WTC11 (cell line): Measurements from ENCODE around the gene EXOSC6. TPM values are rescaled to one million over a fixed set of nuclear protein-coding genes. Genes with fewer than 3 reads are reported as not detected.

Source experiments
- ATAC-seq: fragments of 200-7000 bp; cut with Tn5 transposase; 2 replicates; pipeline ENCODE4 v1.10.0; 2021; ENCODE audit warnings: mild to moderate bottlenecking, moderate library complexity
- CTCF ChIA-PET: fragments of 300-600 bp; sonication (Branson Sonifier 250); formaldehyde crosslinking; loops from one replicate; lab custom pipeline; 2021; ENCODE audit warnings: antibody characterized with exemption; lab: Charles Lee
- POLR2A ChIA-PET: fragments of 350-600 bp; sonication (Branson Sonifier 250); formaldehyde crosslinking; loops from one replicate; lab custom pipeline; 2021; ENCODE audit warnings: antibody characterized with exemption; lab: Charles Lee
- DNase-seq: peaks from one replicate; pipeline ENCODE4 v3.0.0; 2021; ENCODE audit warnings: low spot score
- H3K27ac Mint-ChIP-seq: 2 replicates; pipeline ENCODE4 v1.8.0; 2021; ENCODE audit warnings: mixed read lengths
- H3K27me3 Mint-ChIP-seq: 2 replicates; pipeline ENCODE4 v1.8.0; 2021; ENCODE audit warnings: low read depth, mild to moderate bottlenecking, moderate library complexity, mixed read lengths
- H3K36me3 Mint-ChIP-seq: 2 replicates; pipeline ENCODE4 v1.8.0; 2021; ENCODE audit warnings: mixed read lengths
- H3K4me1 Mint-ChIP-seq: 2 replicates; pipeline ENCODE4 v1.8.0; 2022; ENCODE audit warnings: mixed read lengths
- H3K4me3 Mint-ChIP-seq: 2 replicates; pipeline ENCODE4 v1.8.0; 2021; ENCODE audit warnings: mild to moderate bottlenecking, moderate library complexity, mixed read lengths
- H3K9me3 Mint-ChIP-seq: 2 replicates; pipeline ENCODE4 v1.8.0; 2021; ENCODE audit warnings: mixed read lengths
- ATF1 ChIP-seq: sonication (generic); formaldehyde crosslinking; IDR thresholded peaks from 2 replicates; pipeline ENCODE4 v1.8.1; 2023; ENCODE audit warnings: mild to moderate bottlenecking, moderate library complexity, missing genetic modification reagents
- CREB1 ChIP-seq: sonication (generic); formaldehyde crosslinking; IDR thresholded peaks from 2 replicates; pipeline ENCODE4 v1.8.0; 2023; ENCODE audit warnings: mild to moderate bottlenecking, missing genetic modification reagents
- FOXP1 ChIP-seq: sonication (generic); formaldehyde crosslinking; IDR thresholded peaks from 2 replicates; pipeline ENCODE4 v1.8.0; 2022; ENCODE audit warnings: missing genetic modification reagents, mild to moderate bottlenecking, moderate library complexity, borderline replicate concordance
- GRHL2 ChIP-seq: fragments of 250-450 bp; sonication (Bioruptor Pico); IDR thresholded peaks from 2 replicates; pipeline ENCODE4 v1.8.0; 2022; ENCODE audit warnings: mild to moderate bottlenecking, moderate library complexity; ENCODE audit not compliant: insufficient replicate concordance, severe bottlenecking
- NFATC4 ChIP-seq: fragments of 250-450 bp; sonication (Bioruptor Pico); IDR thresholded peaks from 2 replicates; pipeline ENCODE4 v1.9.0; 2021; ENCODE audit warnings: mild to moderate bottlenecking
- RELA ChIP-seq: sonication (generic); formaldehyde crosslinking; IDR thresholded peaks from 2 replicates; pipeline ENCODE4 v1.8.1; 2022; ENCODE audit warnings: missing genetic modification reagents, mild to moderate bottlenecking, borderline replicate concordance
- SOX15 ChIP-seq: fragments of 250-450 bp; sonication (Bioruptor Pico); IDR thresholded peaks from 2 replicates; pipeline ENCODE4 v1.9.0; 2021; ENCODE audit warnings: mild to moderate bottlenecking
- TEAD4 ChIP-seq: sonication (generic); formaldehyde crosslinking; IDR thresholded peaks from 2 replicates; pipeline ENCODE4 v1.8.0; 2022; ENCODE audit warnings: mild to moderate bottlenecking, missing genetic modification reagents
- ZBTB21 ChIP-seq: sonication (generic); formaldehyde crosslinking; IDR thresholded peaks from 2 replicates; pipeline ENCODE4 v1.8.1; 2023; ENCODE audit warnings: mild to moderate bottlenecking, missing genetic modification reagents, borderline replicate concordance
- ZNF232 ChIP-seq: sonication (generic); formaldehyde crosslinking; IDR thresholded peaks from 2 replicates; pipeline ENCODE4 v1.8.0; 2022; ENCODE audit warnings: mild to moderate bottlenecking, missing genetic modification reagents
- ZNF396 ChIP-seq: fragments of 250-450 bp; sonication (Bioruptor Pico); IDR thresholded peaks from 2 replicates; pipeline ENCODE4 v1.8.0; 2021; ENCODE audit warnings: mild to moderate bottlenecking, moderate library complexity, borderline replicate concordance
- total RNA-seq: library from RNA; stranded (reverse); gene quantifications from 3 replicates; pipeline ENCODE4 v1.2.3, GENCODE V29; 2021
- TF ChIP-seq, protein P1 (sequence below): fragments of 250-450 bp; sonication (Bioruptor Pico); IDR thresholded peaks from 2 replicates; pipeline ENCODE4 v1.9.0; 2021; ENCODE audit warnings: mild to moderate bottlenecking, borderline replicate concordance
- TF ChIP-seq, protein P2 (sequence below): sonication (generic); formaldehyde crosslinking; IDR thresholded peaks from 2 replicates; pipeline ENCODE4 v1.8.0; 2023; ENCODE audit warnings: missing genetic modification reagents, mild to moderate bottlenecking, borderline replicate concordance
- TF ChIP-seq, protein P3 (sequence below): sonication (generic); formaldehyde crosslinking; IDR thresholded peaks from 2 replicates; pipeline ENCODE4 v1.8.1; 2023; ENCODE audit warnings: mild to moderate bottlenecking, missing genetic modification reagents
- TF ChIP-seq, protein P4 (sequence below): sonication (generic); formaldehyde crosslinking; IDR thresholded peaks from 2 replicates; pipeline ENCODE4 v1.8.0; 2022; ENCODE audit warnings: mild to moderate bottlenecking, missing genetic modification reagents
- TF ChIP-seq, protein P5 (sequence below): sonication (generic); formaldehyde crosslinking; IDR thresholded peaks from 2 replicates; pipeline ENCODE4 v1.8.1; 2023; ENCODE audit warnings: mild to moderate bottlenecking, moderate library complexity, missing genetic modification reagents
- TF ChIP-seq, protein P6 (sequence below): sonication (generic); formaldehyde crosslinking; IDR thresholded peaks from 2 replicates; pipeline ENCODE4 v1.8.1; 2022; ENCODE audit warnings: missing genetic modification reagents, borderline replicate concordance

Gene EXOSC6
- total RNA-seq, 1 experiment from 2014 or later = 27.3 TPM

DNA sequence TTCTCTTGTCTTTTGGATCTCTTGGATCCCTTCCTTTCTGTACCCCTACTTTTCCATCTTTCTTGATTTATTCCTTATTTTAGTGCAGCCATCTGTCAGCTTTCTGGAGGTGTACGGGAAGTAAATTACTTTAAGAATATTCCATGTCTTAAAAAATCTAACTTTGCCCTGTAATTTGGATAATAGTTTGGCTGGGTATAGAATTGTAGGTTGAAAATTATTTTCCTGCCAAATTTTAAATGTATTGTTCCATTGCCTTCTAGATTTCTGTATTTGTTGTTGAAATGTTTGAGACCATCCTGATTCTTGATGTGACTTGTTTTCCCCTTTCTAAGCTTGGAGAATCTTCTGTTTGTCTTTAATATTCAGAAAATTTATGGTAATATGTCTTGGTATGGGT, 49.4 kb upstream of the EXOSC6 start (continued):
- no peak for TF ChIP-seq ATF1 (CRISPR knock-in tag)
- TF ChIP-seq, protein P1, sequence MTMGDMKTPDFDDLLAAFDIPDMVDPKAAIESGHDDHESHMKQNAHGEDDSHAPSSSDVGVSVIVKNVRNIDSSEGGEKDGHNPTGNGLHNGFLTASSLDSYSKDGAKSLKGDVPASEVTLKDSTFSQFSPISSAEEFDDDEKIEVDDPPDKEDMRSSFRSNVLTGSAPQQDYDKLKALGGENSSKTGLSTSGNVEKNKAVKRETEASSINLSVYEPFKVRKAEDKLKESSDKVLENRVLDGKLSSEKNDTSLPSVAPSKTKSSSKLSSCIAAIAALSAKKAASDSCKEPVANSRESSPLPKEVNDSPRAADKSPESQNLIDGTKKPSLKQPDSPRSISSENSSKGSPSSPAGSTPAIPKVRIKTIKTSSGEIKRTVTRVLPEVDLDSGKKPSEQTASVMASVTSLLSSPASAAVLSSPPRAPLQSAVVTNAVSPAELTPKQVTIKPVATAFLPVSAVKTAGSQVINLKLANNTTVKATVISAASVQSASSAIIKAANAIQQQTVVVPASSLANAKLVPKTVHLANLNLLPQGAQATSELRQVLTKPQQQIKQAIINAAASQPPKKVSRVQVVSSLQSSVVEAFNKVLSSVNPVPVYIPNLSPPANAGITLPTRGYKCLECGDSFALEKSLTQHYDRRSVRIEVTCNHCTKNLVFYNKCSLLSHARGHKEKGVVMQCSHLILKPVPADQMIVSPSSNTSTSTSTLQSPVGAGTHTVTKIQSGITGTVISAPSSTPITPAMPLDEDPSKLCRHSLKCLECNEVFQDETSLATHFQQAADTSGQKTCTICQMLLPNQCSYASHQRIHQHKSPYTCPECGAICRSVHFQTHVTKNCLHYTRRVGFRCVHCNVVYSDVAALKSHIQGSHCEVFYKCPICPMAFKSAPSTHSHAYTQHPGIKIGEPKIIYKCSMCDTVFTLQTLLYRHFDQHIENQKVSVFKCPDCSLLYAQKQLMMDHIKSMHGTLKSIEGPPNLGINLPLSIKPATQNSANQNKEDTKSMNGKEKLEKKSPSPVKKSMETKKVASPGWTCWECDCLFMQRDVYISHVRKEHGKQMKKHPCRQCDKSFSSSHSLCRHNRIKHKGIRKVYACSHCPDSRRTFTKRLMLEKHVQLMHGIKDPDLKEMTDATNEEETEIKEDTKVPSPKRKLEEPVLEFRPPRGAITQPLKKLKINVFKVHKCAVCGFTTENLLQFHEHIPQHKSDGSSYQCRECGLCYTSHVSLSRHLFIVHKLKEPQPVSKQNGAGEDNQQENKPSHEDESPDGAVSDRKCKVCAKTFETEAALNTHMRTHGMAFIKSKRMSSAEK (CRISPR knock-in tag) = no peak
- TF ChIP-seq, protein P2, sequence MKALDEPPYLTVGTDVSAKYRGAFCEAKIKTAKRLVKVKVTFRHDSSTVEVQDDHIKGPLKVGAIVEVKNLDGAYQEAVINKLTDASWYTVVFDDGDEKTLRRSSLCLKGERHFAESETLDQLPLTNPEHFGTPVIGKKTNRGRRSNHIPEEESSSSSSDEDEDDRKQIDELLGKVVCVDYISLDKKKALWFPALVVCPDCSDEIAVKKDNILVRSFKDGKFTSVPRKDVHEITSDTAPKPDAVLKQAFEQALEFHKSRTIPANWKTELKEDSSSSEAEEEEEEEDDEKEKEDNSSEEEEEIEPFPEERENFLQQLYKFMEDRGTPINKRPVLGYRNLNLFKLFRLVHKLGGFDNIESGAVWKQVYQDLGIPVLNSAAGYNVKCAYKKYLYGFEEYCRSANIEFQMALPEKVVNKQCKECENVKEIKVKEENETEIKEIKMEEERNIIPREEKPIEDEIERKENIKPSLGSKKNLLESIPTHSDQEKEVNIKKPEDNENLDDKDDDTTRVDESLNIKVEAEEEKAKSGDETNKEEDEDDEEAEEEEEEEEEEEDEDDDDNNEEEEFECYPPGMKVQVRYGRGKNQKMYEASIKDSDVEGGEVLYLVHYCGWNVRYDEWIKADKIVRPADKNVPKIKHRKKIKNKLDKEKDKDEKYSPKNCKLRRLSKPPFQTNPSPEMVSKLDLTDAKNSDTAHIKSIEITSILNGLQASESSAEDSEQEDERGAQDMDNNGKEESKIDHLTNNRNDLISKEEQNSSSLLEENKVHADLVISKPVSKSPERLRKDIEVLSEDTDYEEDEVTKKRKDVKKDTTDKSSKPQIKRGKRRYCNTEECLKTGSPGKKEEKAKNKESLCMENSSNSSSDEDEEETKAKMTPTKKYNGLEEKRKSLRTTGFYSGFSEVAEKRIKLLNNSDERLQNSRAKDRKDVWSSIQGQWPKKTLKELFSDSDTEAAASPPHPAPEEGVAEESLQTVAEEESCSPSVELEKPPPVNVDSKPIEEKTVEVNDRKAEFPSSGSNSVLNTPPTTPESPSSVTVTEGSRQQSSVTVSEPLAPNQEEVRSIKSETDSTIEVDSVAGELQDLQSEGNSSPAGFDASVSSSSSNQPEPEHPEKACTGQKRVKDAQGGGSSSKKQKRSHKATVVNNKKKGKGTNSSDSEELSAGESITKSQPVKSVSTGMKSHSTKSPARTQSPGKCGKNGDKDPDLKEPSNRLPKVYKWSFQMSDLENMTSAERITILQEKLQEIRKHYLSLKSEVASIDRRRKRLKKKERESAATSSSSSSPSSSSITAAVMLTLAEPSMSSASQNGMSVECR = no peak
- TF ChIP-seq, protein P3, sequence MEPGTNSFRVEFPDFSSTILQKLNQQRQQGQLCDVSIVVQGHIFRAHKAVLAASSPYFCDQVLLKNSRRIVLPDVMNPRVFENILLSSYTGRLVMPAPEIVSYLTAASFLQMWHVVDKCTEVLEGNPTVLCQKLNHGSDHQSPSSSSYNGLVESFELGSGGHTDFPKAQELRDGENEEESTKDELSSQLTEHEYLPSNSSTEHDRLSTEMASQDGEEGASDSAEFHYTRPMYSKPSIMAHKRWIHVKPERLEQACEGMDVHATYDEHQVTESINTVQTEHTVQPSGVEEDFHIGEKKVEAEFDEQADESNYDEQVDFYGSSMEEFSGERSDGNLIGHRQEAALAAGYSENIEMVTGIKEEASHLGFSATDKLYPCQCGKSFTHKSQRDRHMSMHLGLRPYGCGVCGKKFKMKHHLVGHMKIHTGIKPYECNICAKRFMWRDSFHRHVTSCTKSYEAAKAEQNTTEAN (CRISPR knock-in tag) = no peak
- no peak for TF ChIP-seq NFATC4
- no peak for TF ChIP-seq TEAD4
- no peak for TF ChIP-seq RELA (CRISPR knock-in tag)
- no peak for TF ChIP-seq ZNF396 (CRISPR knock-in tag)

DNA sequence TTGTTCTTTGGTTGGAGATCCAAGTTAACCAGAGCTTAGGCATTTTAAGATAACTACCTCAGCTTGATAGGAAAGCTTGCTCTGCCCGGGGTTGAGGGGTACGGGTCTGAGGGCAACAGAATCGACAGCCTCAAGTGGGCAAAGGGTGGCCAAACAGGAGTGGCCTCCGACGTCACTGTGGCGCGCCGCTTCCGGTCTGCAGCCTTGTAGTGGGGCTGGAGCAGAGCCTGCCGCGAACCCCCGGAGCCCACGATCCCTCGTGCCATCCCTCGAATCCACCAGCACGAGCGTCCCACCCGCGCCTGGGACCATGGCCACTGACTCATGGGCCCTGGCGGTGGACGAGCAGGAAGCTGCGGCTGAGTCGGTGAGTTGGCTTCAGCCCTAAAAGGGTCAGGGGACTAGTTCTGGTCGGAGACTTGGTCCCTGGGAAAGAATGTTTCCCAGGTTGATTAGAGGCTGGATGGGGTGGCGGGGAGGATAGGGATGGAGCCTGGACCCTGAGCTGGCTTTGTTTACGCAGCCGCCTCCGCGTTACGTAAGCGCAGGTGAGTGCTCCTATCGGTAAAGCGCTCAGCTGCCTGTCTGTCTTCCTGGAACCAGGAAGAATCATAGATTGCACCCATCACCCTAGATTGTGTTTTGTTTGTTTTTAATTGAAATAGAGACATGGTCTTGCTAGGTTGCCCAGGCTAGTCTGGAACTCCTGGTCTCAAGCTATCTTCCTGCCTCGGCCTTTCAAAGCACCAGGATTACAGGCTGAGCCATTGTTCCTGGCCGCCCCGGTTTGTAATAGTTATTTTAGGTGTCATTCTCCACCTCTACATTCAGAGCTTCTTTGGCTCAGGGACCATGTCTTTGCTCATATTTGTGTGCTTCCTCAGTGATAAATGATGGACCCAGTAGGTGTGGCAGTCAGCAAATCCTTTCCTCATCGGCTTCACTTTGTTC, 47.5 kb upstream of the EXOSC6 start, which contains the start of gene DDX19B:
Gene DDX19B, plus strand, starts transcription at position 199 of the 951 bp plus-strand sequence. Its CDS starts 112 bp downstream, at position 311.
- peak; percentile 60 for DNase-seq
- peaks cover 10% of the 10 kb centered on the region for H3K9me3 Mint-ChIP-seq
- H3K36me3 Mint-ChIP-seq = peaks cover 18% of the 10 kb centered on the region
- H3K4me1 Mint-ChIP-seq = peaks cover 12% of the 10 kb centered on the region
- ChIA-PET POLR2A (interaction anchor here (0.5 to 2.0 kb wide), 5 partner anchors 11 to 492 kb away, joined by 3 to 26 read pairs (median 3); partner anchors contain the start of gene AARS1), CTCF (no interaction called here)
- peak; percentile 89 for ATAC-seq
- H3K4me3 Mint-ChIP-seq = peak within 1 kb of the TSS; percentile 91
- peak within 1 kb of the TSS; percentile 97 for H3K27ac Mint-ChIP-seq
- no peaks in the 10 kb centered on the region for H3K27me3 Mint-ChIP-seq
- TF ChIP-seq ZBTB21 (CRISPR knock-in tag) = 0 out of 2 replicates have a peak, but pooled peaks have one; percentile 39
- TF ChIP-seq FOXP1 (CRISPR knock-in tag) = peak; percentile 45; the same call in 1 of the 2 replicates
- no peak for TF ChIP-seq SOX15 (CRISPR knock-in tag)
- TF ChIP-seq, protein P4, sequence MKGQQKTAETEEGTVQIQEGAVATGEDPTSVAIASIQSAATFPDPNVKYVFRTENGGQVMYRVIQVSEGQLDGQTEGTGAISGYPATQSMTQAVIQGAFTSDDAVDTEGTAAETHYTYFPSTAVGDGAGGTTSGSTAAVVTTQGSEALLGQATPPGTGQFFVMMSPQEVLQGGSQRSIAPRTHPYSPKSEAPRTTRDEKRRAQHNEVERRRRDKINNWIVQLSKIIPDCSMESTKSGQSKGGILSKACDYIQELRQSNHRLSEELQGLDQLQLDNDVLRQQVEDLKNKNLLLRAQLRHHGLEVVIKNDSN (CRISPR knock-in tag) = 0 out of 2 replicates have a peak, but pooled peaks have one; percentile 23
- TF ChIP-seq ZNF232 (CRISPR knock-in tag) = peak; percentile 22; the same call in 1 of the 2 replicates
- TF ChIP-seq, protein P5, sequence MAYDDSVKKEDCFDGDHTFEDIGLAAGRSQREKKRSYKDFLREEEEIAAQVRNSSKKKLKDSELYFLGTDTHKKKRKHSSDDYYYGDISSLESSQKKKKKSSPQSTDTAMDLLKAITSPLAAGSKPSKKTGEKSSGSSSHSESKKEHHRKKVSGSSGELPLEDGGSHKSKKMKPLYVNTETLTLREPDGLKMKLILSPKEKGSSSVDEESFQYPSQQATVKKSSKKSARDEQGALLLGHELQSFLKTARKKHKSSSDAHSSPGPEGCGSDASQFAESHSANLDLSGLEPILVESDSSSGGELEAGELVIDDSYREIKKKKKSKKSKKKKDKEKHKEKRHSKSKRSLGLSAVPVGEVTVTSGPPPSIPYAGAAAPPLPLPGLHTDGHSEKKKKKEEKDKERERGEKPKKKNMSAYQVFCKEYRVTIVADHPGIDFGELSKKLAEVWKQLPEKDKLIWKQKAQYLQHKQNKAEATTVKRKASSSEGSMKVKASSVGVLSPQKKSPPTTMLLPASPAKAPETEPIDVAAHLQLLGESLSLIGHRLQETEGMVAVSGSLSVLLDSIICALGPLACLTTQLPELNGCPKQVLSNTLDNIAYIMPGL (CRISPR knock-in tag) = peak; percentile 71; the same call in 1 of the 2 replicates
- TF ChIP-seq CREB1 (CRISPR knock-in tag) = 0 out of 2 replicates have a peak, but pooled peaks have one; percentile 22
- no peak for TF ChIP-seq GRHL2 (CRISPR knock-in tag)
- TF ChIP-seq, protein P6, sequence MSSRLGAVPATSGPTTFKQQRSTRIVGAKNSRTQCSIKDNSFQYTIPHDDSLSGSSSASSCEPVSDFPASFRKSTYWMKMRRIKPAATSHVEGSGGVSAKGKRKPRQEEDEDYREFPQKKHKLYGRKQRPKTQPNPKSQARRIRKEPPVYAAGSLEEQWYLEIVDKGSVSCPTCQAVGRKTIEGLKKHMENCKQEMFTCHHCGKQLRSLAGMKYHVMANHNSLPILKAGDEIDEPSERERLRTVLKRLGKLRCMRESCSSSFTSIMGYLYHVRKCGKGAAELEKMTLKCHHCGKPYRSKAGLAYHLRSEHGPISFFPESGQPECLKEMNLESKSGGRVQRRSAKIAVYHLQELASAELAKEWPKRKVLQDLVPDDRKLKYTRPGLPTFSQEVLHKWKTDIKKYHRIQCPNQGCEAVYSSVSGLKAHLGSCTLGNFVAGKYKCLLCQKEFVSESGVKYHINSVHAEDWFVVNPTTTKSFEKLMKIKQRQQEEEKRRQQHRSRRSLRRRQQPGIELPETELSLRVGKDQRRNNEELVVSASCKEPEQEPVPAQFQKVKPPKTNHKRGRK (CRISPR knock-in tag) = no peak
